SW480 (cell line): Measurements from ENCODE around the gene LDLRAD2.

ENCODE experiments used
- DNase-seq: peaks from one replicate; pipeline ENCODE4 v3.0.0-alpha.2; 2016; ENCODE audit warnings: low spot score

LDLRAD2 gene

DNA sequence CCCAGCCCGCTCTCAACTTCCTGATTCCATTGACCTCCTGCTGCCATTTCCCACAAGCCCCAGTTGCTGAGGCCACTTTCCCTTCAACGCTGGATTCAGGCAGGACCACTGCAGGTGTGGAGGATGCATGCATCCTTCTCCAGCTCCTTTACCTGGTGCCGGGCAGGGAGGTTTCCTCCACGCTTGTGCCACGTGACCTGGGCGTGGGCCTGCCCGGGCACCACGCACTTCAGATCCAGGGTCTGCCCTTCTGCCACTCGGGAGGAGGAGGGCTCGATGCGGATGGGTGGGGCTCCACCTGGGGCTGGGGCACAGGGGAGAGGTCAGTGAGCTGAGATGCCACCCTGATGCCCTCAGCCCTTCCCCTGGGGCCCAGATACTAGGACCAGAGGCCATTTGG, 31.9 kb downstream of the LDLRAD2 start:
- no peak for DNase-seq

DNA sequence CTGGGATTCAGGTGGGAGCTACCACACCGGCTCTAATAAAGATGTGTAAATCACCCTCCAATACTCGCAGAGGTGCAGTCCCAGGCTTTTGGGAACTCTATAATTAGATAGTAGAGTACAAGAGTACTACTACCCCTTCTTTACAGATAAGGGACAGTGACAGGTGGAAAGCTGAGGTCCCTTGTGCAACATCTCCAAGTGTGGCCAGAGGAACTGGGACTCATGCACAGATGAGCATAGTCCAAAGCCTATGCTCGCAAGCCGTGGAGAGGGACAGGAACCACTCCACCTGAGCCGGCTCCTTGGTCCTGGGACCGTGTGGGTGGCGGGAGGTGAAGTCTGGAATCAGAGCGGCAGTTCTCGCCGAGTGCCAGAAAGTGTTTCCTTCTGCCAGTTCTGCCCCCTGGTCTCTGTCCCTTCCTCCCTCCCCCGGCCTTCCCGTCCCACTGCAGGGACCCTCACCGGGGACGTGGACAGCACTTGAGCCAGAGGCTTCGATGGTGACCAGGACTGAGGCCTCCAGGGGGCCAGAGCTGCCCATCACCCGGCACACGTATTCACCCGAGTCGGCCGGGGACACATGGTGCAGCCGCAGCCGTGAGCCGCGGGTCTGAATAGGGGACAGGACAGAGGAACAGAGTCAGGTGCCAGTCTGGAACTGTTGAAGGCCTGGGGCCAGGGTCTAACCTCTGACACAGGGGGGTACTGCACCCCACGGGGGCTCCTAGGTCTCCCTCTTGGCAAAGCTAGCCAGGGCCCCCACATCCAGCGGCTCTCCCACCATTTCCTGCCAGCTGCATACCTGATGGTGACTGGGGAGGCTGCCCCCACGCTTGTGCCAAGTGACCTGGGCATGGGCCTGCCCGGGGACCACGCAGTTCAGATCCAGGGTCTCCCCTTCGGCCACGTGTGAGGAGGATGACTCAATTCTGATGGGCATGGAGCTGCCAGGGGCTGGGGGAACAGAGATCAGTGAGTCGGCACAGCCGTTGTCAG, 33.9 kb downstream of the LDLRAD2 start:
- DNase-seq = no peak

DNA sequence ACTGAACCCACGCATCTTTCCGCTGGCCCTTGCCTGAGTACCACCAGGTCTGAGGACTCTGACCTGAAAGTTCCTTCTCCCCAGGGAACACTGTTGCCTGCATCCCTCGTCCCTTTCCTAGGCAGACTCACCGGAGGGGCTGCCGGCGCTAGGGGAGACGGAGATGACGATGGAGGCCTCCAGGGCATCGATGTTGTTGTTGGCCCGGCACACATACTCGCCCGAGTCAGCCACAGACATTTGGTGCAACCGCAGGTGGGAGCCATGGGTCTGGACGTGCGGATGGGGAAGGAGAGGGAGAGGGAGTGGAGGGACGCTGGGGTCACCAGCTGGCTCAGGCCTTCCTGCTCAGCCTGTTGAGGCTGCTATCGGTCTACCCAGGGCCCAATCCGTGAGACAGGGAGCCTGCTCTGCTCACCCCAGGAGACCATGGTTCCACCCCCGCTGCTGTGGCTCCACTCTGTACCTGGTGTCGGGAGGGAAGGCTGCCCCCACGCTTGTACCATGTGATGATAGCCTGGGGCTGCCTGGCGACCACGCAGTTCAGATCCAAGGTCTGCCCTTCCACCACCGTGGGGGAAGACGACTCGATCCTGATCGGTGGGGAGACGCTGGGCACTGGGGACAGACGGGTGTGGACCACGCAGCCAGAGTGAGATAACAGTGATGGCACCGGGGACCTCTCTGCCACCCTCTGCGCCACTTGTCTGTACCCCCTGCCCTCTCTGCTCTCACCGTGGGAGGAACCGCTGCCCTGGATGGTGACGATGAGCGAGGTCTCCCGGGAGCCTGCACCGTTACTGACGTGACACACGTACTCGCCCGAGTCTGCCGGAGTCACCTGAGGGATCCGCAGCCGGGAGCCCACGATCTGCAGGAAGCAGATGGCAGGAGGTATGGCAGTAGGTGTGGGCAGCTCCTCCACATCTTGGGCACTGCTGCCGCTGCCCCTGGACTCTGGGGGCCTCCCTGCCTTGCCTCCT, 35.4 kb downstream of the LDLRAD2 start:
- no peak for DNase-seq

DNA sequence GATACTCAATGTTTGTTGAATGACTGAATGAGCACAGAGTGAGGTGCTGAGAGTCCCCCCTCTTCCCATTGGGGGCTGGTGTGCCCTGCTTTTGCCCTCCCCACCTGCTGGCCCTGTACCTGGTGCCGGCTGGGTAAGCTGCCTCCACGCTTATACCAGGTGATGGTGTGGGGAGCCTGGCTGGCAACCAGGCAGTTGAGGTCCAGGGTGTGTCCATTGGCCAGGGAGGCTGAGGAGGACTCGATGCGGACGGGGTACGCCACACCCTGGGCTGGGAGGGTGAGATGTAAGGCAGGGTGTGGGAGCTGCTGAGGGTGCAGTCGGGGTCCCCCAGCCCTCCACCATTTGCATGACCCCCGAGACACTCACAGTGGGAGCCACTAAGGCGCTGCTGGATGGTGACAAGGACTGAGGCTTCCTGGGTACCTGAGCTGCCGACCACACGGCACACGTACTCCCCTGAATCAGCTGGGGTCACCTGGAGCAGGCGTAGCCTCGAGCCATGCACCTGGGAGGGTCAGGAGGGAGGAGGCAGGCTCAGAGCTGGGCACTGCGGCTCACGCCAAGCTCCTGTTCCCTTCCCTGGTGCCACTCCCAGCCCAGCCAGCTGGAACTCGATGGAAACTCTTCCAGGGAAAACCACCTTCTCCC, 36.6 kb downstream of the LDLRAD2 start:
- DNase-seq = no peak

DNA sequence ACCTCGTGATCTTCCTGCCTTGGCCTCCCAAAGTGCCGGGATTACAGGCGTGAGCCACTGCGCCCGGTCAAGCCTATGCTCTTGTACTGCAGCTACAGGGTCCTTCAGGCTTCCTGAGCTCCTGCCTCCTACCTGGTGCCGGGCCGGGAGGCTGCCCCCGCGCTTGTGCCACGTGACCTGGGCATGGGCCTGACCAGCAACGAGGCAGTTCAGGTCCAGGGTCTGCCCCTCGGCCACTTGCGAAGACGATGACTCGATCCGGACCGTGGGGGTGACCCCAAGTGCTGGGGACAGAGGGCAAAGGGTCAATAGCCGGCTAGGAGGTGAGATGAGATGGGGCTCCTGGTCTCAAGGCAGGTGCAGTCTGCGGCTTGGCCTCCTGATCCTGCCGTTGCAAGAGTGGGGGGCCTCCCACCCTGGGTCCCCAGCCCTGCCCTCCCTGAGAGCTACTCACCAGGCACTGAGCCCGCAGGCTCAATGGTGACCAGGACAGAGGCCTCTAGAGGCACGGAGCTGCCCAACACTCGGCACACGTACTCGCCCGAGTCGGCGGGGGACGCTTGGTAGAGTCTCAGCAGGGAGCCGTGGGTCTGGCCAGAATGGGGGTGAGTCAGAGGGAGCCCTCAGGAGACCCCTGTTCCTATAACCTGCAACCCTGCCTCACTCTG, 38.0 kb downstream of the LDLRAD2 start:
- DNase-seq = no peak

DNA sequence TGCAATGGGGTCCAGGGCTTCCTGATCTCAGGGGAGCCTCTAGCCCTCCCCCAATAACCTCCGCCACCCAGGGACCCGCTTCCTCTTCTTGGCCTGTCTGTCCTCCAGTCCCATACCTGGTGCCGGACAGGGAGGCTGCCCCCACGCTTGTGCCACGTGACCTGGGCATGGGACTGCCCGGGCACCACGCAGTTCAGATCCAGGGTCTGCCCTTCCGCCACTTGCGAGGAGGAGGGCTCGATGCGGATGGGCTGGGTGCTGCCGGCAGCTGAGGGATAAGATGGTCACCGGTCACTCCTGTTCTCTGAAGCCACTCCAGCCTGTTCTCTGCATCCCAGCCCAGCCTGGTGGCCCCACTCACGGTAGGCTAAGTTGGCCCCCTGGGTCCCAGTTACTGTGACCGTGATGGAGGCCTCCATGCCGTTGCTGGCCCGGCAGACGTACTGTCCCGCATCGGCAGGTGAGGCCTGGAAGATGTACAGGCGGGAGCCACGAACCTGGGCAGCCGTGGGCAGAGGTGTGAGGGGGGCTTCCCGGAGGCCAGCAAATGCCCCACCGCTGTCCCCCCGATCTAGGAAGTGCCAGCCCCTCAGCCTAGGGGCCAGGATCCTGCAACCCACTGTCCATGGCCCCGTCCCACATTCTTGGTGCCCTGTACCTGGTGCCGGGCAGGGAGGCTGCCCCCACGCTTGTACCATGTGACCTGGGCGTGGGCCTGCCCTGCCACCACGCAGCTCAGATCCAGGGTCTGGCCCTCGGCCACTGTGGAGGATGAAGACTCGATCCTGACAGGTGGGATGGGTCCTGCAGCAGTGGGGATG, 39.6 kb downstream of the LDLRAD2 start:
- no peak for DNase-seq

DNA sequence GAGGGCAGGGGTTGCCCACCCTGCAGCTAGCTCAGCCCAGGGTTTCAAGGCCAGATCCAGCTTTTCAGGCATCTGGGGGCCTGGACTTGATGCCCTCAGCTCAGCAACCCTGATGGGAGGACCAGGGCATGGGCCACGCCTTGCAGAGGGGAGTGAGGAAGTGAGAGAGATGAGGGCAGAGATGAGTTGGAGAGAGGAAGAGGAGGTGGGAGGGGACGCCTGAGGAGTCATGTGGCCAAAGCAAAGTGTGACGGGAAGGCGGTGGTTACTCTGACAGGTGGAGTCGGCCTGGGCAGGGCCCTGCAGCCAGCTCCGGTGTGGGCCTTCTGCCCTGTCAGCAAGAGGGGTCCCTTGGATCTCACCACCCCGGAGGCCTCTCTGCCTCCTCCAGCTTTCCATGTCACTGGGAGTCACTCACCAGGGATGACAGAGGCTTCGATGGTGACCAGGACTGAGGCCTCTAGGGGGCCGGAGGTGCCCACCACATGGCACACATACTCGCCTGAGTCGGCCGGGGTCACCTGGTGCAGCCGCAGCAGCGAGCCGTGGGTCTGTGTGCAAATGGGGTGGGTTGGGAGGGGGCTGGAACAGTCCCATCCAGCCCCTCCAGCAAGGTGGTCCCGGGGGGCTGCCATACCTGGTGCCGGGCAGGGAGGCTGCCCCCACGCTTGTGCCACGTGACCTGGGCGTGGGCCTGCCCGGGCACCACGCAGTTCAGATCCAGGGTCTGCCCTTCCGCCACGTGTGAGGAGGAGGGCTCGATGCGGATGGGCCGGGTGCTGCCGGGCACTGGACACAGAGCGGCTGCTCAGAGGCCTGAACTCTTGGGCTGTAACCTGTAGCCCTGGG, 40.4 kb downstream of the LDLRAD2 start:
- DNase-seq = no peak

DNA sequence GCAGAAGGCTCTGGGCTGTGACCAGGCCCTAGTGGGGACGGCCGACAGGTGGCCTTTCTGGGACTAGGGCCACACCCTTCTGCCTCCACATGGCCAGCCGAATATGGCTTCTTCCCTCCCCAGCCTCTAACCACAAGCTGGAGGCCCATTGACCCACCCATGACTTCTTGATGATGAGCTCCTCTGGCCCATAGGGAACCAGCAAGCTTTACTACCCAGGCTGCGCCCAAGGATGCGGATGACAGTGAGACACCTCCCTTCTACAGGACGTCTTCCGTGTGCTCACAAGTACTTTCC, 41.0 kb downstream of the LDLRAD2 start:
- DNase-seq = no peak

DNA sequence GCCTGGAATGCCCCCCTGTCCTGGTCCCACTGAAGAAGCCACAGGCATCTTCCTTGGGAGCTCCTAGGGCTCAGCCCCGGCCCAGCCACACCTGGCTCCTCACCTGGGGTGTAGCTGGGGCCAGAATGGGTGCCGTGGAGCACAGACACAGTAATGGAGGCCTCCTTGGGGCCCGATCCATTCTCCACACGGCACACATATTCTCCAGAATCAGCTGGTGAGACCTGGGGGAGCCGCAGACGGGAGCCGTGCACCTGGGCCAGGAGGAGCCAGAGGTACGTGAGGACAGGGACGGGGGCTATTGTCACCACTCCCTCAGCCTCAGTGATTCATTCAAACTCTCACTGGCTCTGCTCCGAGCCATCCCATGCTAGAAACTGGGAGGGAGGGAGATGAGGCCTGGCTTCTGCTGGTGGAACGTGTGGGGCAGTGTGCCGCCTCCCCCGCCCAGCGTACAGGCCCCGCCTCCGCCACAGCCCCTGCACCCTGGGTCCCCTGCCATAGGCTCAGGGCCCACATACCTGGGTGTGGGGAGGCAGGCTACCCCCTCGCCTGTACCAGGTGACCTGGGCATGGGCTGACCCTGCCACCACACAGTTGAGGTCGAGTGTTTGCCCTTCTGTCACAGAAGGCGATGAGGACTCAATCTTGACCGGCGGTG, 42.2 kb downstream of the LDLRAD2 start:
- DNase-seq = no peak

DNA sequence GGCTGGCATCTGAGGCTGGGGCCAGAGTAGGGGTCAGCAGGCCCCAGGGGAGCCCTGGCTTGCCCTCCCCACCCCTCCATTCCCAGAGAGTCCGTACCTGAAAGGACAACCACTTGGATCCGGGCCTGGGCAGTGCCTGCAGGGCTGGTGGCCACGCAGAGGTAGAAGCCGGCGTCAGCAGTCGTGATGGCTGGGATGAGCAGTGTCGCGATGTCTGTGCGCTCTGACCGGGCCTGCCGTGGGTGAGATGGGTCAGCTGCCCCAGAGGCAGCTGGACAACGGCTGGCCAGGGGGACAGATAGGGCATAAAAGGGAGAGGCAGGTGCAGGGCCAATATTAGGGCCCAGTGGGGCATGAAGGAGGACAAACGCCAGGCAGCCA, 42.7 kb downstream of the LDLRAD2 start:
- no peak for DNase-seq

DNA sequence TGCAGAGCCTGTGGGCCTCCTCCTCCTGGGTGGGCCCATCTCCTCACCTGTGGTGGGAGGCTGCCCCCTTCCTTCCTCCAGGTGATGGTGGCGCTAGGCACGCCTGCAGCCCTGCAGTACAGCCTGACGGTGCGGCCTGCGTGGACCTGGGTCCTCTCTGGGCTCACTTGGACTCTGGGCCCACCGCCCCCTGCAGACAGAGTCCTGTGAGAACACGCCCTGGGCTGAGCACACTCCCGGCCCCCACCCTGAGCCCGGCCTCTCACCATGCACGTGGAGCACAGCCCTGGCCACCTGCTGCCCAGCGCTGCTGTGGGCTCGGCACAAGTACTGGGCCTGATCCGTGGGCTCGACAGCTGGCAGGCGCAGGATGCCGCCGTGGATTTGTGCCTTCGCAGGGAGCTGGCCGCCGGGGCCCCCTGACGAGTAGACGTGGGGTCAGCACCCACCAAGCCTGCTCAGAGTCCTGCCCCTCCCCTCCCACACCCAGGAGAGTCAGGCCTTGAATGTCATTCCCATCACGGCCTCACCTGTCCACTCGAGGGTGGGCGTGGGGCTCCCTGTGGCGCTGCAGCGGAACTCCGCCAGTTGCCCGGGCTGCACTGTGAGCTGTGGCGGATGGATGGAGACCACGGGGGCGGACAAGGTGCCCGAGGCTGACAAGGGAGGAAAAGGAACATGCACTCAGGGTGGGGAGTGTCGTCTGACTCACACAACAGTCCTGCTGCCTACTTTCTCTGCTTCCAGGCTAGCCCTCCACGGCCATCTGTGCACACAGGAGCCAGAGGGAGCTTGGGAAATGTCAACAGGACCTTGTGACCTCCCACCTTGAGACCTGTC, 43.4 kb downstream of the LDLRAD2 start:
- peak; percentile 19 for DNase-seq

DNA sequence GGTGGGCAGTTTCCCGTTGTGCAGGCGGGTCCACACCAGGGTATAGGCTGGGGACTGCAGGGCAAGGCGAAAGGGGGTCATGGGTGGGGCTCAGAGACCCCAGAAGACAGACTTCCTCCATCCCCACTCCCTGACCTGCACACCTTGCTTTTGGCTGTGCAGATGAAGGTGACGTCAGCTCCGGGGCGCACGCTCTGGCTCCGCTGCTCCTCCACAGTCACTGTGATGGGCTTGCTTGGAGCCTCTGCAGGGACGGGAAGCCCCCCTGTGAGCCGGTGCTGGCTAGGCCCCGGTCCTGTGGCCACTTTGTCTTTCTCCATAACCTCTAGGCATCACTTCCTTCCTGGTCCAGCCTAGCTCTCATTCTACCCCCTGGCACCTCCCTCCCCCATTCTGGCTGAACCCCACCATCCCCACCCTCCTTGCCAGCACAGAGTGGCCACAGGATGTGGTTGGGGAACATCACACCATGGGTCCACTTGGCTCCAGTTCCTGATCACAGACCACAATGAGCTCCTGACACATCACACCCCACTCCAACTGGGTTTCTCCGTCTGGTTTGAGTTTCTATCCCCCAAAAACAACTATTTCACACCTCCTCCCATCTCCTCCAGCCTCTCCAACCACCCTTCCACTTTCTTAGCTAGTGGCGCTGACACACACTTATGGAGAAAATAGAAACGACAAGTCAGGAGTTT, 45.2 kb downstream of the LDLRAD2 start:
- no peak for DNase-seq

DNA sequence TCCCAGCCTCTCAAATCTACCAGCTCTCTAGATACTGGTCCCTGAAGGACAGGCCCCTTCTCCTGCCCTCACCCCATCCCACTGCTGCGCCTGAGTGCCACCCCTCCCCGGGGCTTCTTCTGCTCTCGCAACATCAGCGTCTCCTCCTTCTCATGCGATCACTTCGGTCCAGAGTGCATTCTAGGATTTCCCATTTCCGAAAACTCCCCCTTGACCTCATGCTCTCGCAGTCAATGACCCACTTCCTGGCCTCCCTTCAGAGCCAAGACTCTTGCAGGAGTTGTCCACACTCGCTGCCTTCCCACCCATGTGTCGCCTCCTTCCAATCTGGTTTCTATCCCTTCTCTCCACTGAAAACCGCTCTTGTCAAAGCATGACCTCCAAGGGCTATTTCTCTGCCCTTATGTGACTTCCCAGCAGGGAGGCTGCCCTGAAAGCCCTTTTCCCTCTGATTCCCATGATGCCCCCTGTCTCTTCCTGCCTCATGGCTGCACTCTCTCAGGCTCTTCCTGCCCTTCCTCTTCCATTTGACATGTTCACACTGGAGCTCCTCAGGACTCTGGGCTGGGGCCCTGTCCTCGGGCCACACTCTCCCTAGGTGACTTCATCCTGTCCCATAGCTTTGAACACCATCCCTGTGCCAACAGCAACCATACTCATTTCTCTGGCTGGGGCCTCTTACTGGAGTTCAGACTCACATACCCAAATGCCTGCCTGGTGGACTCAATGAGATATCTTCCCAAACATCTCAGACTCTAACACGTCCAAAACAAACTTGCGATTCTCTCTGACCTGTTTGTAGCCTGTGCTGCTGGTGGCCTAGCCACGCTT, 46.0 kb downstream of the LDLRAD2 start:
- no peak for DNase-seq

DNA sequence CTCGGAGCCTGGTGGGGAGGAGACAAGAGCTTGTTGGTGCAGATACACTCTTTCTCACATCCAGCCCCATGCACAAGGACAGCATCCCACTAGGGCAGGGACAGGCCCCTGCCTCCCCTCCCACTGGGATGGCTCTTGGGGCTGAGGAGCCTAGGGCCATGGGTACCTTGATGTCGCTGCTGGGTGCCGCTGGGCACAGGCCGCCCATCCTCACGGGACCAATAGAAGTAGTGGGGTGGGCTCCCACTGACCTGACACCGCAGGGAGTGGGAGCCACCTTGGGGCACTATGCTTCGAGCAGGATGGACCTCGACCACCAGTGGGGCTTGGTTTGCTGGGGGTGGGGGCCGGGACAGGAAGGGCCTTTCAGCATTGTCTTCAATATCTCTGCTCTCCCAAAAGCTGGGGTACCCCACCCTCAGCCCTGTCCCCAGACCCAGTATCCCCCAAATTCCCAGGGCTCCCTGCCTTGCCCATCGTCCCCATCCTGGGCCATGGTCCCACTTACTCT, 47.7 kb downstream of the LDLRAD2 start:
- no peak for DNase-seq

DNA sequence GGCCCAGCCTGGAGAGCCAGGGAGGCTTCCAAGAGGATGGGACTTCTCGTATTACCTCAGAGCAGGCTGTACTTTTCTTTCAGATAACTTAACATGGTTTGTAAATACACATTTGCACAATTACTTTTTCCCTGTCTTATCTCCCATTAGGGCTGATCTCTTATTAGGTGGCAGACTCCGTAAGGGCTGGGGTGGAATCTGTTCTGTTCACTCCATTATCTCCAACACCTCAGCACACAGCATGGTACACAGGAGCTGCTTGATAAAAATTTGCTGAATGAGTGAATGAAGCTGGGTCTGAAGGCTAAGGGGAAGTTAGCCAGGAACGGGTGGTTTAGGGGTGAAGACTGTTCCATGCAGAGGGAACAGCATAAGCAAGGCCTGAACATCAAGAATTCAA, 48.9 kb downstream of the LDLRAD2 start:
- DNase-seq = no peak

DNA sequence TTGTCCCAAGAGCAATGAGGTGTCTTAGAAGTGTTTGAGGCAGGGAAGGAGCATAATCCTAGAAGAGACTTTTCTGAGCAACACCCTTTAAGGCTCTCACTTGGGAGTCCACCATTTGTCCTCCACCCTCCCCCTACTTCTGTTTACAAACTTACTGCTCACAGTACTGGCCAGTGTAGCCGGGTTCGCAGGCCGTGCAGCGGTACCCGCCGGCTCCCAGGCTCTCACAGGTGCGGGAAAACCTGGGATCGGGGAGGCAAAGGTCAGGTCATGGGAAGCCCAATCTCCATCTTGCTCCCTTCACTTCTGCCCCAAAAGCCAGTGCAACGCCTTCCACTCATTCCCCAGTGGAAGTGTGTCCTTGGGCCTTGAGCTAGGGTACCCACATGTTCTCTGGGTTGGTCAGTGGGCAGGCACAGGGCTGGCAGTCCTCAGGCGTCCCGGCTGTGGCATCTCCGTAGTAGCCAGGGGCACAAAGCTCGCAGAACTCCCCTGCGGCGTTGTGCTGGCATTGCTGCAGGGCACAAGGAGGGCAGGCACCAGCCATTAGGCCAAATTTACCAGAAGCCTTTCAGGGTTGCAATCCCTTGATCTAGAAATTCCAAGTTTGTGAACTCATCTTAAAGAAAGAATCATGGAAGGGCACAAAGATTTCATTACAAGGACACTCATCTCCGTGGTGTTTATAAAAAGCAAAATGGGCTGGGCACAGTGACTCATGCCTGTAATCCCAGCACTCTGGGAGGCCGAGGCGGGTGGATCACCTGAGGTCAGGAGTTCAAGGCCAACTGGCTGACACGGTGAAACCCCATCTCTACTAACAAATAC, 49.8 kb downstream of the LDLRAD2 start:
- DNase-seq = no peak
